ENCODE data around the gene CCDC90B.
A peak's percentile ranks its signal among the peaks of the same experiment; 100 is the strongest.
"Not testable (repeated sequence)": the region's sequence is repeated elsewhere in the genome, so short reads cannot be mapped to it uniquely, and the experiment has no call there.

Gene CCDC90B

DNA sequence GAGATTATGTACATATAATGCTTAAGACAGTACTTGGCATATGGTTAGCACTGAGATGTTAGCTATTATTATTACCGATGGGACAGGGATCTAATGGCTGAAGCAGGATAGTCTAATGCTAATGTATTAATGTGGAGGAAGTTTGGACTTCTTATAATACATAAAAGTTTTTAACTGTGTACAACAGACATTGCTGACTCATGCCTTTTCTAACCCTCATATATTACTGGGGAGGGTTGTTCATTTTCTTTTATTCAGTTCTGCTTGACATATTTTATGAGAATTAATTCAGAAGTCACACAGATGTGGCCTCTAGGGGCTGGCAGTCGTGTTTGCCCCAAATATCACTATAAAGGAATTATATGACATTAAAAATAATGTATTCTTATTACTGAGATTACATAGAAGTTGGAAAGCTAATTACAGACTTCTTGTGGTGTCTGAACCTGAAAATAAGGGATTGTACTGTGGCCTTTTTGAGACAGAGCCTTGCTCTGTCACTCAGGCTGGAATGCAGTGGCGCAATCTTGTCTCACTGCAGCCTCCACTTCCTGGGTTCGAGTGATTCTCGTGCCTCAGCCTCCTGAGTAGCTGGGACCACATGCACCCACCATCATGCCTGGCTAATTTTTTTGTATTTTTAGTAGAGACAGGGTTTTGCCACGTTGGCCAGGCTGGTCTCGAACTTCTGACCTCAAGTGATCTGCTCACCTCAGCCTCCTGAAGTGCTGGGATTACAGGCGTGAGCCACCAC is 10.1 kb downstream of the CCDC90B start:
- no peak for TF ChIP-seq CTCF (conservative IDR thresholded peaks at IDR 0.05; ENCODE audit: low read depth, low read length)
- no peak for DNase-seq (ENCODE audit: low read depth)
- no peak overlapping the region for H3K4me3 ChIP-seq (ENCODE audit: low read depth, low read length)

DNA sequence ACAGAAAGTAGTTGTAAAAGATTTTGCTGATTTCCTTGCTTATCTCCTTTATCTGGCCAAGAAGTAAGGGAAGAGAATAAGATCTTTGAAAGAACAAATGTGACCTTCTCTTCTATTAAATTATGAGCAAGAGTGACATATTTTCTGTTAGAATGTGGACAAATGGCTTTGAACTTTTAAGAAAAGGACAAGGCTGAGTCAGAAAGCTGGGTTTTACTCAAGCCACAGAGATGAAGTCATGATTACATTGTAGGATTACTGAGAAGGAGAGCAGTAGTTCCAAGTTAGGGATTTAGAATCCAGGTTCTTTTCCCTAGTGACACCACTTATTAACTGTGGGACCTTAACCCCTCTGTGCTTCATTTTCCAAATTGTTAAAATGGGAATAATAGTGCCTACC is 13.5 kb downstream of the CCDC90B start:
- DNase-seq (ENCODE audit: low read depth) = peak; percentile 74
- no peak for TF ChIP-seq CTCF (conservative IDR thresholded peaks at IDR 0.05; ENCODE audit: low read depth, low read length)
- no peak overlapping the region for H3K4me3 ChIP-seq (ENCODE audit: low read depth, low read length)

- H3K4me3 ChIP-seq (ENCODE audit: low read depth, low read length); DNase-seq (ENCODE audit: low read depth): not testable (repeated sequence)
Observed at GRCh38 chr11:83271734-83272133, 14.4 kb downstream of the CCDC90B start.

- not testable (repeated sequence) for DNase-seq (ENCODE audit: low read depth); H3K4me3 ChIP-seq (ENCODE audit: low read depth, low read length)
Observed at GRCh38 chr11:83269080-83269479, 17.1 kb downstream of the CCDC90B start.

- TF ChIP-seq CTCF (conservative IDR thresholded peaks at IDR 0.05; ENCODE audit: low read depth, low read length) = no peak
- peak; percentile 33 for DNase-seq (ENCODE audit: low read depth)
- no peak overlapping the region for H3K4me3 ChIP-seq (ENCODE audit: low read depth, low read length)
Observed at GRCh38 chr11:83265331-83265730, 20.8 kb downstream of the CCDC90B start.

DNA sequence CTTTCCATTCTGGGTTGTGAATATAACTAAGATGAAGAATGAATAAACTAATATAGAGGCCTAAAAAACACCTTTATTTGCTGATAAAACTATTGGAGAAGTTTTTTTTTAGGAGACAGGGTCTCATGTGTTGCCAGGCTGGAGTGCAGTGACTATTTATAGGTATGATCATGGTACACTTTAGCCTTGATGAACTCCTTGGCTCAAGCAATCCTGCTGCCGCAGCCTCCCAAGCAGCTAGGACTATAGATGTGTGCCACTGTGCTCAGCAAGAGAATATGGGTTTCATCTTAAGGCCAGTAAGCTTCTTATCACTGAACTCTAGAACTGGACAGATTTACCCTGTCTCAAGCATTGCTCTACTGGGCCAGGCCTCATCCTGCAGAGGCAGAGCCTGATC is 26.6 kb downstream of the CCDC90B start:
- no peak for DNase-seq (ENCODE audit: low read depth)
- no peak for TF ChIP-seq CTCF (conservative IDR thresholded peaks at IDR 0.05; ENCODE audit: low read depth, low read length)
- no peak overlapping the region for H3K4me3 ChIP-seq (ENCODE audit: low read depth, low read length)

GRCh38 chr11:83257761-83258168 is 28.4 kb downstream of the CCDC90B start:
- no peak overlapping the region for H3K4me3 ChIP-seq (ENCODE audit: low read depth, low read length)
- no peak for TF ChIP-seq CTCF (conservative IDR thresholded peaks at IDR 0.05; ENCODE audit: low read depth, low read length)
- DNase-seq (ENCODE audit: low read depth) = peak; percentile 94

DNA sequence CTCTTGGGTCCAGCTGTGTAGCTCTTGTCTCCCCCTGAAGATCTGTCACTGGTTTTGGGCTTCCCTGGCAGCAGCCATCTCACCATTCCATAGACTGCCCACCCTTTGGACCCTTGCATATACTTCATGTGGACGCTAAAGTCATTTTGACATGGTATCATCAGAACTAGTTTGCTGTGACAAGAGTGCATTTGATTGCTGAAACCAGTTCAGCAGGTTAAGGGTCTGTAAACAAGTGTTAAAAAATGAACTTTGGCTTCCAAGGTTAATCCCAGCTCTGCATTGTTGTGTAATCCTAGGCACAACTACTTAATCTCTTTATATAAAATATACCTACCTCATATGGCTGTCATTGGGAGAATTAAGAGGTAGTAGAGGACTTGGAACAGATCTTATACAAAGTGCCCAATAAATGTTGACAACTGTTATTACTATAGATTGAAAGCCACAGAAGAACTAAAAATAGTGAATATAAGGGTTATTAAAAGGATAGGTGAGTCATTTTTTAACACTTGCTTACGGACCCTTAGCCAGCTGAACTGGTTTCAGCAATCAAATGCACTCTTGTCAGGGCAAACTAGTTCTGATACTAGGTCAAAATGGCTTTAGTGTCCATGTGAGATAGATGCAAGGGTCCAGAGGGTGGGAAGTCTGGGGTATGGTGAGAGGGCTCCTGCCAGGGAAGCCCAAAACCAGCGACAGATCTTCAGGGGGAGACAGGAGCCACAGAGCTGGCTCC is 29.4 kb downstream of the CCDC90B start:
- no peak for TF ChIP-seq CTCF (conservative IDR thresholded peaks at IDR 0.05; ENCODE audit: low read depth, low read length)
- H3K4me3 ChIP-seq (ENCODE audit: low read depth, low read length) = no peak overlapping the region
- DNase-seq (ENCODE audit: low read depth) = no peak

All from choroid plexus epithelial cell (primary cell).